ENCODE measurements around the gene ERH.

The ERH gene

DNA sequence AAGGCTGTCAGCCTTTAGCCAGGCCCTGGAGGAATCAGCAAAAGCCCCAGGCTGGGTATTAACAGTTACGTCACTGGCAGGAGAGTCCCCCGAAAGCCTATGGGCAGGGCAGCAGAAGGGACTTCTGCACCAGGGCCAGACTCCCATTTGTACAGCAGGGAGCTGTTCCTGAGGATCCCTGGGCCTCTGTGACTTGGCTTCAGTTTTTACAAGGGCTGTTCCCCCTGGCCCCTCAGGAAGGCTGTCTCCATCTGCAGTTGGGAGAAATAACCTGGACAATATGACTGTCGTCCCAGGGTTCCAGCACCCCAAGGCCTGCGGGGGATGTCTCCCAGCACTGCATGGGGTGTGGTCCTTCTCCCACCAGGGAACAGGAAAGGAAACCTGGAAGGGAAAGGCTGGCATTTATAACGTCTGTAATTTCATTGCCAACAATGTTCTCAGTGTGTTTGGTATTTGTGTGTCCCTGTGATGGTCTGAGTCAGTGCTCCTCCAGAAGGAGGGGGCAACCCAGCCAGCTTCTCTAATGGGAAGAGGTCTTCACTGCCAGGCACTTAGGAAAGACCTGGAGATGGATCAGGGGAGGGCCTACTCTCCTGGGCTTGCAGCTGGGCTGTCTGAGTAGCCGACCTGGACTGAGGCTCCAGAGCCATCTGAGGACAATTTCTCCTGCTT, 42.4 kb downstream of the ERH start:
- DNase-seq = peak in 1 of 14 donors; percentile 71

DNA sequence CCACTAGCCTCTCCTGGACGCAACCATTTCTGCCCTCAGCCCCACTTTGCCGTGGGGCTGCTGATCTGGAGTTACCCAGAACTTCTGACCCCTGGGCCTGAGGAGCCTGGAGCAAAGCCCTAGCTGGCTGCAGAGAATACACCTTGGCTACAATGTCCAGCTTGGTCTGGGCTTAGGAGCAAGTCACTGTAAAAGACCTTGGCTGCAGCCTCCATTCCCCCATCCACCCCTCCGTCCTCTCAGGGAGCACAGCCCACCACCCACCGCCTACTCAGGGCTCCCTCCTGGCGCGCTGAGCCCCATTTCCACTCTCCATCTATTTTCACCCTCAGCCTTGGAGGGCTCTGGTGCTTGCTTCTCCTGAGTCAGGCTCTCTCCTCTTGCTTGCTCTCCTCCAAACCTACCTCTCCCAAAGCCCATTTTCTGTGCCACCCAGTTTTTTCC, 42.9 kb downstream of the ERH start:
- no peak for DNase-seq

DNA sequence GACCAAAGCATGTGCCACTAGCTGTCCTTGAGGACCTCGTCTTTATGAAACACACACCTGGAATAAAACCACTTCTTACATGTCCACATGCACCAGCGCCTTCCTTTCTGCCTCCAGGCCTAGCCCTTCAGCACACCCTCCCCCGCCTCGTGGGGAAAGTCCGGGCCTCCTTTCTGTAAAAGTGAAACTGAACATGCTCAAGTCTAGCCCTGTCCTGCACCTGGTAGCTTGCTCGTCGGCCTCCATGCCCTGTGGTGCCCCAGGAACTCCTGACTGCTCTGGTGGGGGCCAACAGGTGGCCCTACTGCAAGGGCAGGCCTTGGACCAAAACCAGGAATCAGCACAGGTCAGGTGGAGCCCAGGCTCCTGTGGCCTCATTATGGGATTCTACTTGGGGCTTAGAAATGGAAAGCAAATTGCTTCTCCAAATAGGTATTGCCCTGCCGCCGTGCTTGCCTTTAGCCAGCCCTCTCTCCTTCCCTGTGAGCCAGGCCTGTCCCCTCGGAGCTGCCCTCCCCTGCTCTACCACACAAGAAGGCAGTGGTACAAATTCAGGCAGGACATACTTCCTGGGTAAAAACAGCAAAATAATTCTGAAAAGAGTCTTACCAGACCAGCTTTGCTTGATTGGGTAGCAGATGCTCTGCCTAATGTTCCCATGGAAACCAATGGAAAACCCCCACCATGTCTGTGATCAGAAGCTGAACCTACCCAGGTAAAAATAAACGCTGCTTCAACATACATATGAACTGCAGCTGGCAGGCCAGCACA, 43.5 kb downstream of the ERH start:
- DNase-seq = no peak

- DNase-seq = no peak
Observed at GRCh38 chr14:69353168-69353567, 44.9 kb downstream of the ERH start.

DNA sequence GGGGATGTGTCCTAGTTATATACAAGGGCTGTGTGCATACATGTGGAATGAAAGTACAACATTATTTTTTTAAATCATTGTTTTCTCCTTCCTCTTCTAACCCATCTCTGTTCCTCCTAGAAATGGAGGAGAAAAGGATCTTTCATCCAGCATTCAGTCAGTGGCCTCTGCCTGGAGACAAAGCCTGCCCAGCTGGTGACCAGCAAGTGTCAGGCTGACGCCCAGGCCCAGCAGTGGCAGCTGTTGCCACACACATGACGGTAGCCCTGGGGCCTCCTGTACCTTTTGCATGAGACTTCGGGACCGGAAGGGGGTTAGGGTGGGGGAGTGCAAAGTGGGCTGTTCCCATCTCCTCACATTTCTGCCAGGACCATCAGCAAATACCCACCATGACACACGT, 46.2 kb downstream of the ERH start:
- DNase-seq = no peak

- no peak for DNase-seq
Observed at GRCh38 chr14:69351385-69351784, 46.7 kb downstream of the ERH start.

- DNase-seq = no peak
Observed at GRCh38 chr14:69350892-69351291, 47.2 kb downstream of the ERH start.

GRCh38 chr14:69349091-69349777, 48.9 kb downstream of the ERH start:
- DNase-seq = no peak

- no peak for DNase-seq
Observed at GRCh38 chr14:69346710-69347109, 51.4 kb downstream of the ERH start.

DNA sequence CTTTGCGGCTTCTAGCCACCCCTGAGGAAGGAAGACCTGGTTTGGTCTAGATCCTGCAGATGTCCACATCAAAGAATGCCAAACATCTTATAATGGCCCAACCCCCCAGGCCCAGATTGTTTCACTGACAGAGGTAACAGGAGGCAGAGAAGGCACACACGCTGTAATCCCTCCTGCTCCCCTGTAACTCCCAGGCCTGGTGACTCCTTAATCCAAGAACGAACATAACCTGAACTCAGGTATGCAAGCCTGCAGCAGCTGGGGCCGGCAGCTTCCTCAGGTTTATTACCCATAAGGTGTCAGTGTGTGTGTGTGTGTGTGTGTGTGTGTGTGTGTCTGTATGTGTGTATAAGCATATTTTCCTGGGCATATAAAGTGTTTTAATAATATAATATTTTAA, 52.7 kb downstream of the ERH start:
- no peak for DNase-seq

DNA sequence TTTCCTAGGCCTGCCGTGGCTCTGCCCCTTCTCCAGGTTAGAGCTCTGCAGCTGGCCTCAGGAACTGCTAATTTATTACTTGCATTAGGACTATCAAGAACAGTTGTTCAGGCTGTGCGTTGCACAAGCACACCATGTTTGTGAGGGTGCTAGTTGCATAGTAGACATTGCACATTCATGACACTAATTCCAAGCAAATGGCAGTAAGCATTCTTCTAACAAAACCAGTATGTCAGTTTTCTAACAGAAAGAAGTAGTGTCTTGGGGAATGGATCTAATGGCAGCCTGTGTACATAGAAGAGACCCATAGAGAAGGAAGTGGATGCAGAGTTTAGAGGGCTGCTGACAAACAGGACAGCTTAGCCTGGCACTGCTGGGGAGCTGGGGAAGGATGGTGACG, 53.9 kb downstream of the ERH start:
- DNase-seq = no peak

DNA sequence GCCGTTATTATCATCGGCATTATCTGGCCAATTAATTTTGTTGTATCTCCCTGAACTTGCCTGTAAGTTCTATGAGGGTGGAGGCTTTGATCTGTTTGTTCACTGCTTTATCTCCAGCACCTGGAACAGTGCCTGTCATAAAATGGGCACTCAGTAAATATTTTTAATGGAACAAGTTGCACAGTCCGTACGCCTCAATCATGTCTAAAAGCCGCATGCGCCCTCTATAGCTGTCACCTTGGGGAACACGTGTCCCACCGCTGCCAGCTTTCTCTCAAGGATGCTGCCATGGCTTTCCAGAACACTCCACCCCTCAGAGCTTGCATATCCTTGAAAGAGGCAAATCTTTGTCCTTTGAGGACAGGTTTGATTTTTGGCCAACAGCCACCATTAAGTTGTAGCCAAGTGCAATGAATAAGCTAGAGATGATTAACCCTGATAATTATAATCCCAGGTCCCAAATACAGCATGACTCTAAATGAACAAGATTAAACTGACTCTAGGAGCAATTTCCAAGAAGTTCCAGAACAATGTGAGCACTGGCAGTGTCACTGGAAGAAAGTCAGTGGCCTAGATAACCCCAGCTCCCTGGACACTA, 55.1 kb downstream of the ERH start:
- no peak for DNase-seq

- DNase-seq = no peak
Observed at GRCh38 chr14:69339426-69339825, 58.7 kb downstream of the ERH start.

DNA sequence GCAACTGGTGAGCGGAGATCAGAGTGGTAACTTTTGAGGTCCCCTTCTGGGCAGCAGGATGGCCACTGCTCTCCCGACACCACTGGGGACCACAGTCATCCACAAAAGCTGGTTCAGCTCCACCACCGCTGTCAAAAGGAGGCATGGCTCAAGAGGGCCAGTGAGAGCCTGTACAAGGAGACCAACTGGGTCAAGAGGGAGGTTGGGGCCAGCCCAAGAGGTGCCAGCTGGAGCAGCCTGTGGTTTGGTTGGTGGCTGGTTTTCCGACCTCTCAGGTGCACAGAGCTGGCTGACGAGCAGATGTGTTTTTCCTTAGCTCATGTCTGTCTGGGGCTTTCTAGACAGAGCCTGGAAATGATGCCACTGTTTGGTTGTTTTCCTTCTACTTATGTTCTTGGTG, 60.1 kb downstream of the ERH start:
- no peak for DNase-seq

DNA sequence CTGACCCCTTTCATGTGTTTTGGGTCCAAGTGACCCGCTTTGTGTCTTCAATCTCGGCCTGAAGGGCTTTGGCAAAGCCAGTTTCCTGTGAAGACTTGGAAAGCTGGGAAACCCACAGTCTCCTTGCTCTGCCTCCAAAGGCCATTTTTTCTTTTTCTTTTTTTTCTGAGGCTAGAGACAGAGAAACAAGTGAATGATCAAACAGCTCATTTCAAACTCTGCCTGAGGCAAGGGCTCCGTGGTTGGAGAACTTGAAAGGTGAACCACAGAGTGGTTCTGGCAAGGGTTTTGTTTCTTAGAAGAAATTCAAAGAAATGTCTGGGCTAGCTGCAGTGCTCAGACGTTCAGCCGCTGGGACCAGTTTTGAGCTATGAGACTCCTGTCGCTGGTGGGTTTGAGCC, 62.7 kb downstream of the ERH start:
- DNase-seq = no peak

GRCh38 chr14:69334576-69334975, 63.5 kb downstream of the ERH start:
- no peak for DNase-seq

- no peak for DNase-seq
Observed at GRCh38 chr14:69333791-69334337, 64.2 kb downstream of the ERH start.

GRCh38 chr14:69332782-69333395, 65.2 kb downstream of the ERH start:
- DNase-seq = no peak

DNA sequence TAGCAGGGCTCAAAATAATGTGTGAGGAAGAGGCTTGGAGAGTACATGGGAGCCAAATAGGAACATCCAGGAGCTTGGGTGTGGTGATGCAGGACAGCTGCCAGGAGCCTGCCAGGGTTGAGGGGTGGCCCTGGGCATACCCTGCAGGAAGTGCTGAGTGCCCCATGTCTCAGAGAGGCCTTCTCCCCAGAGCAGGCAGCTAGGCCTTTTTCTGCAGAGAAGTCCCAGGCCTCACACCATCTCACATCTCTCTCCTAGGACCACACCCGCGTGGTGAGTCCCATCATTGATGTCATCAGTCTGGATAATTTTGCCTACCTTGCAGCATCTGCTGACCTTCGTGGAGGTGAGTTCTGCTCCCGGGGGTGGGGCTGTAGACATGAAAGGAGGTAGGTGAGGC, 66.9 kb downstream of the ERH start:
- DNase-seq = no peak

All from C1 segment of cervical spinal cord (tissue), 14 donors.